Fibroblast of peridontal ligament (primary cell): Measurements from ENCODE around the gene OR5H14.

Experiments
- DNase-seq: peaks from one replicate; pipeline ENCODE4 v3.0.0-alpha.2; 2010; ENCODE audit errors: extremely low read depth

The OR5H14 gene

GRCh38 chr3:98199020-98199419, 51.7 kb downstream of the OR5H14 start:
- no peak for DNase-seq
